A549 (cell line): Measurements from ENCODE around the gene TTLL11. TPM values are rescaled to one million over a fixed set of nuclear protein-coding genes. Genes with fewer than 3 reads are reported as not detected.

Experiments
- ATAC-seq, 2 experiments: fragments of 200-7000 bp in 1 of 2; fragments of >200 bp in 1 of 2; cut with Nextera tagmentation in 1 of 2; cut with Tn5 transposase in 1 of 2; 3 replicates each; pipeline versions ENCODE4 v1.8.0 to v1.9.1; 2018 to 2020; ENCODE audit warnings: mild to moderate bottlenecking in 1 of 2, moderate library complexity in 1 of 2
- CTCF ChIA-PET: fragments of 300-600 bp; sonication (Branson Sonifier 250); formaldehyde crosslinking; extraction: SDS; loops from one replicate; lab custom pipeline; 2021; ENCODE audit warnings: antibody characterized with exemption, inconsistent platforms; lab: Yijun Ruan, JAX
- POLR2A ChIA-PET: fragments of 350-600 bp; formaldehyde crosslinking; extraction: SDS; loops from one replicate; lab custom pipeline; 2021; ENCODE audit warnings: antibody characterized with exemption, inconsistent platforms; lab: Yijun Ruan, JAX
- DNase-seq, 2 experiments: peaks; one replicate each; pipeline versions ENCODE4 v3.0.0 to v3.0.0-alpha.2; 2011 to 2016; ENCODE audit warnings: low read depth in 1 of 2, low spot score in 1 of 2
- FAIRE-seq: peaks from 2 replicates; lab custom pipeline; 2011; peaks lifted over from hg19 to GRCh38; lab: Jason Lieb, UNC
- H3K27ac ChIP-seq, 2 experiments: fragments of >200 bp; sonication (Bioruptor Twin); formaldehyde crosslinking; 3 replicates each; pipeline ENCODE4 v1.5.1; 2016 to 2017
- H3K4me1 ChIP-seq: fragments of >200 bp; sonication (Bioruptor Twin); formaldehyde crosslinking; 3 replicates; pipeline ENCODE4 v1.6.1; 2016
- H3K4me2 ChIP-seq: fragments of >200 bp; sonication (Bioruptor Twin); formaldehyde crosslinking; 3 replicates; pipeline ENCODE4 v1.6.1; 2016
- H3K4me3 ChIP-seq: fragments of >200 bp; sonication (Bioruptor Twin); formaldehyde crosslinking; 3 replicates; pipeline ENCODE4 v1.5.1; 2016
- H3K9me3 ChIP-seq: fragments of >200 bp; sonication (Bioruptor Twin); formaldehyde crosslinking; 3 replicates; pipeline ENCODE4 v1.6.1; 2016
- CEBPB ChIP-seq, 2 experiments: fragments of >200 bp in 1 of 2; sonication (Bioruptor Twin) in 1 of 2; formaldehyde crosslinking in 1 of 2; IDR thresholded peaks; 2 replicates each; pipeline ENCODE4 v1.6.1; 2012 to 2016
- CHD2 ChIP-seq: fragments of 150-350 bp; IDR thresholded peaks from 2 replicates; pipeline ENCODE4 v1.6.1; 2014; ENCODE audit warnings: low read length; ENCODE audit not compliant: partially characterized antibody
- CHD4 ChIP-seq: fragments of 200-600 bp; sonication (generic); IDR thresholded peaks from 2 replicates; pipeline ENCODE4 v1.6.1; 2016; ENCODE audit warnings: antibody characterized with exemption, mild to moderate bottlenecking, borderline replicate concordance
- EHMT2 ChIP-seq: fragments of 200-600 bp; sonication (generic); IDR thresholded peaks from 2 replicates; pipeline ENCODE4 v1.6.1; 2016; ENCODE audit warnings: antibody characterized with exemption, low read depth, mild to moderate bottlenecking, moderate library complexity
- ESRRA ChIP-seq: fragments of 150-350 bp; IDR thresholded peaks from 2 replicates; pipeline ENCODE4 v1.6.1; 2014; ENCODE audit warnings: mild to moderate bottlenecking, low read length, borderline replicate concordance
- HEYL ChIP-seq: fragments of 250-450 bp; sonication (Bioruptor Pico); IDR thresholded peaks from 2 replicates; pipeline ENCODE4 v1.8.0; 2021; ENCODE audit warnings: mild to moderate bottlenecking, moderate library complexity
- HOXA7 ChIP-seq: fragments of 250-450 bp; sonication (Bioruptor Pico); IDR thresholded peaks from 2 replicates; pipeline ENCODE4 v1.5.0; 2020; ENCODE audit warnings: mild to moderate bottlenecking, moderate library complexity
- HOXB5 ChIP-seq: fragments of 250-450 bp; sonication (Bioruptor Pico); IDR thresholded peaks from 2 replicates; pipeline ENCODE4 v1.5.0; 2020; ENCODE audit warnings: mild to moderate bottlenecking, moderate library complexity
- JUN ChIP-seq, 2 experiments: fragments of >200 bp; sonication (Bioruptor Twin); formaldehyde crosslinking; IDR thresholded peaks; 2 replicates in 1 of 2; 3 replicates in 1 of 2; pipeline ENCODE4 v1.6.1; 2016 to 2017
- KDM1A ChIP-seq: fragments of 200-600 bp; sonication (generic); IDR thresholded peaks from 2 replicates; pipeline ENCODE4 v1.6.1; 2016; ENCODE audit warnings: low read depth, mild to moderate bottlenecking
- MAFK ChIP-seq: fragments of 450-650 bp; IDR thresholded peaks from 2 replicates; pipeline ENCODE4 v1.6.1; 2014; ENCODE audit not compliant: partially characterized antibody
- NPAS2 ChIP-seq: fragments of 250-450 bp; sonication (Bioruptor Pico); IDR thresholded peaks from 2 replicates; pipeline ENCODE4 v1.8.0; 2022; ENCODE audit warnings: mild to moderate bottlenecking, moderate library complexity, borderline replicate concordance
- PHF8 ChIP-seq: fragments of 200-600 bp; sonication (generic); IDR thresholded peaks from 2 replicates; pipeline ENCODE4 v1.6.1; 2016; ENCODE audit warnings: low read depth, mild to moderate bottlenecking, antibody characterized with exemption, moderate library complexity, borderline replicate concordance
- POLR2A ChIP-seq: IDR thresholded peaks from 2 replicates; pipeline ENCODE4 v1.6.1; 2012; ENCODE audit warnings: mild to moderate bottlenecking, low read length
- RFX5 ChIP-seq: fragments of 450-650 bp; IDR thresholded peaks from 2 replicates; pipeline ENCODE4 v1.7.1; 2014; ENCODE audit warnings: antibody characterized with exemption, mild to moderate bottlenecking, moderate library complexity
- TP53 ChIP-seq: fragments of 250-450 bp; sonication (Bioruptor Pico); IDR thresholded peaks from 2 replicates; pipeline ENCODE4 v1.5.0; 2021; ENCODE audit warnings: mild to moderate bottlenecking, moderate library complexity
- ZFP36 ChIP-seq: fragments of 450-650 bp; IDR thresholded peaks from 2 replicates; pipeline ENCODE4 v1.6.1; 2014; ENCODE audit warnings: borderline replicate concordance; ENCODE audit not compliant: partially characterized antibody
- ZSCAN20 ChIP-seq: fragments of 250-450 bp; sonication (Bioruptor Pico); IDR thresholded peaks from 2 replicates; pipeline ENCODE4 v1.8.0; 2022; ENCODE audit warnings: mild to moderate bottlenecking, moderate library complexity
- WGBS: methylation state at CpG from one replicate; pipeline ENCODE4 v1.1.6; 2017; ENCODE audit errors: missing lambda C conversion rate; 5-methylcytosine and 5-hydroxymethylcytosine counted together
- polyA plus RNA-seq, 4 experiments: library from polyadenylated mRNA; depleted of rRNA in 3 of 4; stranded (reverse); fragments of >200 nt; fragmentation: RNase III in 1 of 4; extraction: RNeasy Plus Mini Kit Qiagen cat#74134 plus additional on column Dnase treatment in 1 of 4; gene quantifications; 2 replicates in 3 of 4; 3 replicates in 1 of 4; pipeline ENCODE4 v1.2.3, GENCODE V29; 2011 to 2017
- TF ChIP-seq, protein P1 (sequence below): IDR thresholded peaks from 2 replicates; pipeline ENCODE4 v1.6.1; 2012
- TF ChIP-seq, protein P2 (sequence below): fragments of 450-650 bp; IDR thresholded peaks from 2 replicates; pipeline ENCODE4 v1.6.1; 2014; ENCODE audit warnings: antibody characterized with exemption
- TF ChIP-seq, protein P3 (sequence below): fragments of >200 bp; sonication (Bioruptor Twin); formaldehyde crosslinking; IDR thresholded peaks from 2 replicates; pipeline ENCODE4 v1.6.1; 2016
- TF ChIP-seq, protein P4 (sequence below): fragments of >200 bp; sonication (Bioruptor Twin); formaldehyde crosslinking; IDR thresholded peaks from 3 replicates; pipeline ENCODE4 v1.6.1; 2016
- TF ChIP-seq, protein P5 (sequence below): fragments of >200 bp; sonication (Bioruptor Twin); formaldehyde crosslinking; IDR thresholded peaks from 3 replicates; pipeline ENCODE4 v1.5.1; 2016
- TF ChIP-seq, protein P6 (sequence below): fragments of 250-450 bp; sonication (Bioruptor Pico); IDR thresholded peaks from 2 replicates; pipeline ENCODE4 v1.5.0; 2021; ENCODE audit warnings: mild to moderate bottlenecking, moderate library complexity, borderline replicate concordance

Gene TTLL11
- polyA plus RNA-seq, 2 of the 4 experiments (the other 2 are of a cell fraction): 1.8 to 2.6 TPM

DNA sequence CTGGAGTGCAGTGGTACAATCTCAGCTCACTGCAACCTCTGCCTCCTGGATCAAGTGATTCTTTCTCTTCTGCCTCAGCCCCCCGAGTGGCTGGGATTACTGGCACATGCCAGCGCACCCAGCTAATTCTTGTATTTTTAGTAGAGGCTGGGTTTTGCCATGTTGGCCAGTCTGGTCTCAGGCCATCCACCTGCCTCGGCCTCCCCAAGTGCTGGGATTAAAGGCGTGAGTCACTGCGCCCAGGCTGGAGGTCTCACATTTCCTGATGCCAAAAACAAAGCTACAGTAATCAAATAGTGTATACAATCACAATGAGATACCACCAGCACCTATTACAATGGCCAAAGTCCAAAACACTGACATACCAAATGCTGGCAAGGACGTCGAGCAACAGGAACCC is 51.1 kb downstream of the TTLL11 start:
- H3K27ac ChIP-seq: no peak overlapping the region
- ChIA-PET POLR2A (no interaction called here), CTCF (no interaction called here)

DNA sequence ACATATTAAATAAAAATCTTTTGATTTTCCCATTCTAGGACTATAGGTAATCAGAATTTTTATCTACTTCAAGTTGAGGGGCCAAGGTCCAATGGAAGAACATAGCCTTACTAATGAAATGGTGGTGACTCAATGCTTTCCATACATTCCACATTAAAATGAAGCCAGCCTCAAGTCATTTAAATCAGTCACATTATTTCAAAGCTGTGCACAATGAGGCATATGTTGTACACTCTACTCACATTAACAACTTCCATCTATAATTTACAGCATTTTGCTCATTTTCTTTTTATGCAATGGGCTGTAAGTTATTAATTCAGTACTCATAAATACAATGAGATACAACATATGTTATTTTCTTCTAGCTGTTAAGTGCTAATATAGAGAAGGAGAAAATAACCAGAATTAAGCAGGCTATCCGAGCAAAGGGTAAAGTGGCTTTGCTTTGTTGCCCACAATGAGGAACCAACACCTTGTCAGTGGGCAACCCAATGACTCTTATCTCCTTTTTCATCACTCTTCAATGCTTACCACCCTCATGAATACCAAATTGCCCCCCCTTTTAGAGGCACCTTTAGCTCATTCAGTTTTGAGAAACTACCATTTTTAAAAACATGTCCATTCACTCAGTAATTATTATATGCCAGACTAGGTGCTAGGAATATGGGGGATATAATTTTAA is 52.4 kb downstream of the TTLL11 start:
- whole genome bisulfite sequencing: 86% methylated on average over 1 of the region's 1 CpG
- TF ChIP-seq CHD4 (no peak), PHF8 (no peak)
- TF ChIP-seq, protein P1, sequence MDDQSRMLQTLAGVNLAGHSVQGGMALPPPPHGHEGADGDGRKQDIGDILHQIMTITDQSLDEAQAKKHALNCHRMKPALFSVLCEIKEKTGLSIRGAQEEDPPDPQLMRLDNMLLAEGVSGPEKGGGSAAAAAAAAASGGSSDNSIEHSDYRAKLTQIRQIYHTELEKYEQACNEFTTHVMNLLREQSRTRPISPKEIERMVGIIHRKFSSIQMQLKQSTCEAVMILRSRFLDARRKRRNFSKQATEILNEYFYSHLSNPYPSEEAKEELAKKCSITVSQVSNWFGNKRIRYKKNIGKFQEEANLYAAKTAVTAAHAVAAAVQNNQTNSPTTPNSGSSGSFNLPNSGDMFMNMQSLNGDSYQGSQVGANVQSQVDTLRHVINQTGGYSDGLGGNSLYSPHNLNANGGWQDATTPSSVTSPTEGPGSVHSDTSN: no peak
- no peak overlapping the region for H3K4me2 ChIP-seq
- no peak overlapping the region for H3K4me3 ChIP-seq
- no peak overlapping the region for H3K27ac ChIP-seq
- ChIA-PET CTCF (interaction anchor here (0.7 to 1.1 kb wide), 4 partner anchors 9 to 18 kb away, joined by 3 read pairs; no protein-coding TSS in a partner anchor), POLR2A (no interaction called here)
- no peaks in the 10 kb centered on the region for H3K4me1 ChIP-seq
- FAIRE-seq: no peak
- no peak for DNase-seq
- ATAC-seq: no peak
- no peaks in the 10 kb centered on the region for H3K9me3 ChIP-seq

More for the DNA sequence above, 51.1 kb downstream of the TTLL11 start:
- DNase-seq: no peak
- no peak for ATAC-seq
- no peak for FAIRE-seq
- Histone ChIP-seq H3K4me3 (no peak overlapping the region), H3K9me3 (no peaks in the 10 kb centered on the region), H3K4me1 (no peaks in the 10 kb centered on the region), H3K4me2 (no peak overlapping the region)
- 87% methylated on average over 7 of the region's 7 CpGs for WGBS
- TF ChIP-seq RFX5: no peak
- no peak for TF ChIP-seq NPAS2 (CRISPR knock-in tag)
- no peak for TF ChIP-seq TP53 (CRISPR knock-in tag)
- TF ChIP-seq, protein P2, sequence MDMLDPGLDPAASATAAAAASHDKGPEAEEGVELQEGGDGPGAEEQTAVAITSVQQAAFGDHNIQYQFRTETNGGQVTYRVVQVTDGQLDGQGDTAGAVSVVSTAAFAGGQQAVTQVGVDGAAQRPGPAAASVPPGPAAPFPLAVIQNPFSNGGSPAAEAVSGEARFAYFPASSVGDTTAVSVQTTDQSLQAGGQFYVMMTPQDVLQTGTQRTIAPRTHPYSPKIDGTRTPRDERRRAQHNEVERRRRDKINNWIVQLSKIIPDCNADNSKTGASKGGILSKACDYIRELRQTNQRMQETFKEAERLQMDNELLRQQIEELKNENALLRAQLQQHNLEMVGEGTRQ: no peak
- TF ChIP-seq HOXB5 (CRISPR knock-in tag): no peak
- TF ChIP-seq, protein P3, sequence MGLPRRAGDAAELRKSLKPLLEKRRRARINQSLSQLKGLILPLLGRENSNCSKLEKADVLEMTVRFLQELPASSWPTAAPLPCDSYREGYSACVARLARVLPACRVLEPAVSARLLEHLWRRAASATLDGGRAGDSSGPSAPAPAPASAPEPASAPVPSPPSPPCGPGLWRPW: no peak
- TF ChIP-seq POLR2A: no peak
- TF ChIP-seq MAFK: no peak
- TF ChIP-seq EHMT2: no peak
- TF ChIP-seq ZSCAN20 (CRISPR knock-in tag): no peak
- TF ChIP-seq HOXA7 (CRISPR knock-in tag): no peak
- TF ChIP-seq, protein P4, sequence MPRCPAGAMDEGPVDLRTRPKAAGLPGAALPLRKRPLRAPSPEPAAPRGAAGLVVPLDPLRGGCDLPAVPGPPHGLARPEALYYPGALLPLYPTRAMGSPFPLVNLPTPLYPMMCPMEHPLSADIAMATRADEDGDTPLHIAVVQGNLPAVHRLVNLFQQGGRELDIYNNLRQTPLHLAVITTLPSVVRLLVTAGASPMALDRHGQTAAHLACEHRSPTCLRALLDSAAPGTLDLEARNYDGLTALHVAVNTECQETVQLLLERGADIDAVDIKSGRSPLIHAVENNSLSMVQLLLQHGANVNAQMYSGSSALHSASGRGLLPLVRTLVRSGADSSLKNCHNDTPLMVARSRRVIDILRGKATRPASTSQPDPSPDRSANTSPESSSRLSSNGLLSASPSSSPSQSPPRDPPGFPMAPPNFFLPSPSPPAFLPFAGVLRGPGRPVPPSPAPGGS: no peak
- TF ChIP-seq ZFP36: no peak

DNA sequence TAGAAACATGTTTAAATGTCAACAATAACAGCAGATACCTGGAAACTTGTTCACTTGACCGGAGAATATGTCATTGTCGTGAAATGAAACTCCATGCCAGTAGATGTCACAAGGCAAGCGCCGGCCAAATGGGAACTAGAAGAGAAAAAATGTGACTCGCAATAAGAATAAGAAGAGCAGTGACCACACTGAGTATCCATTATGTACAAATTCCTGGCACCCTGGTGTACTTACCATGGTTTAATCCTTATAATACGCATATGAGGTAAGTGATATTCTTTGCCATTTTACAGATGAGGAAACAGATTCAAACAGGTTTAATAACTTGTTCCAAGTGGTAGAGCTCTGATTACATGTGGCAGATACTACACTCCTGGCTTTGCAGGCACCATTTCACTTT is 53.9 kb downstream of the TTLL11 start:
- DNase-seq (no peak), ATAC-seq (no peak), FAIRE-seq (no peak)
- no peak overlapping the region for H3K27ac ChIP-seq
- ChIA-PET POLR2A (no interaction called here), CTCF (interaction anchor here (1.2 kb wide), 1 partner anchor 18 kb away, joined by 4 read pairs; no protein-coding TSS in a partner anchor)
- H3K4me3 ChIP-seq: no peak overlapping the region
- 98% methylated on average over 6 of the region's 6 CpGs for WGBS
- no peaks in the 10 kb centered on the region for H3K4me1 ChIP-seq
- TF ChIP-seq, protein P5, sequence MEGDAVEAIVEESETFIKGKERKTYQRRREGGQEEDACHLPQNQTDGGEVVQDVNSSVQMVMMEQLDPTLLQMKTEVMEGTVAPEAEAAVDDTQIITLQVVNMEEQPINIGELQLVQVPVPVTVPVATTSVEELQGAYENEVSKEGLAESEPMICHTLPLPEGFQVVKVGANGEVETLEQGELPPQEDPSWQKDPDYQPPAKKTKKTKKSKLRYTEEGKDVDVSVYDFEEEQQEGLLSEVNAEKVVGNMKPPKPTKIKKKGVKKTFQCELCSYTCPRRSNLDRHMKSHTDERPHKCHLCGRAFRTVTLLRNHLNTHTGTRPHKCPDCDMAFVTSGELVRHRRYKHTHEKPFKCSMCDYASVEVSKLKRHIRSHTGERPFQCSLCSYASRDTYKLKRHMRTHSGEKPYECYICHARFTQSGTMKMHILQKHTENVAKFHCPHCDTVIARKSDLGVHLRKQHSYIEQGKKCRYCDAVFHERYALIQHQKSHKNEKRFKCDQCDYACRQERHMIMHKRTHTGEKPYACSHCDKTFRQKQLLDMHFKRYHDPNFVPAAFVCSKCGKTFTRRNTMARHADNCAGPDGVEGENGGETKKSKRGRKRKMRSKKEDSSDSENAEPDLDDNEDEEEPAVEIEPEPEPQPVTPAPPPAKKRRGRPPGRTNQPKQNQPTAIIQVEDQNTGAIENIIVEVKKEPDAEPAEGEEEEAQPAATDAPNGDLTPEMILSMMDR: no peak
- TF ChIP-seq KDM1A: no peak
- no peak for TF ChIP-seq ESRRA
- no peak for TF ChIP-seq HEYL (CRISPR knock-in tag)
- TF ChIP-seq, protein P6, sequence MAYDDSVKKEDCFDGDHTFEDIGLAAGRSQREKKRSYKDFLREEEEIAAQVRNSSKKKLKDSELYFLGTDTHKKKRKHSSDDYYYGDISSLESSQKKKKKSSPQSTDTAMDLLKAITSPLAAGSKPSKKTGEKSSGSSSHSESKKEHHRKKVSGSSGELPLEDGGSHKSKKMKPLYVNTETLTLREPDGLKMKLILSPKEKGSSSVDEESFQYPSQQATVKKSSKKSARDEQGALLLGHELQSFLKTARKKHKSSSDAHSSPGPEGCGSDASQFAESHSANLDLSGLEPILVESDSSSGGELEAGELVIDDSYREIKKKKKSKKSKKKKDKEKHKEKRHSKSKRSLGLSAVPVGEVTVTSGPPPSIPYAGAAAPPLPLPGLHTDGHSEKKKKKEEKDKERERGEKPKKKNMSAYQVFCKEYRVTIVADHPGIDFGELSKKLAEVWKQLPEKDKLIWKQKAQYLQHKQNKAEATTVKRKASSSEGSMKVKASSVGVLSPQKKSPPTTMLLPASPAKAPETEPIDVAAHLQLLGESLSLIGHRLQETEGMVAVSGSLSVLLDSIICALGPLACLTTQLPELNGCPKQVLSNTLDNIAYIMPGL (CRISPR knock-in tag): no peak
- TF ChIP-seq TP53 (CRISPR knock-in tag): no peak
- no peak for TF ChIP-seq JUN (IDR thresholded peaks at IDR 0.05)
- TF ChIP-seq CHD2: no peak
- no peak for TF ChIP-seq HOXA7 (CRISPR knock-in tag)
- no peak for TF ChIP-seq RFX5
- no peak for TF ChIP-seq CEBPB (IDR thresholded peaks at IDR 0.05)
- no peak overlapping the region for H3K4me2 ChIP-seq
- no peaks in the 10 kb centered on the region for H3K9me3 ChIP-seq
